Raji (cell line): ENCODE results near the gene SERINC2.

Experiments used
- POLR2A ChIP-seq: IDR thresholded peaks from 2 replicates; pipeline ENCODE4 v1.6.1; 2011; ENCODE audit warnings: low read depth, low read length, control low read depth; ENCODE audit not compliant: insufficient read depth

SERINC2 gene

GRCh38 chr1:31401241-31401640 lies 11.8 kb upstream of the SERINC2 start:
- no peak for TF ChIP-seq POLR2A

DNA sequence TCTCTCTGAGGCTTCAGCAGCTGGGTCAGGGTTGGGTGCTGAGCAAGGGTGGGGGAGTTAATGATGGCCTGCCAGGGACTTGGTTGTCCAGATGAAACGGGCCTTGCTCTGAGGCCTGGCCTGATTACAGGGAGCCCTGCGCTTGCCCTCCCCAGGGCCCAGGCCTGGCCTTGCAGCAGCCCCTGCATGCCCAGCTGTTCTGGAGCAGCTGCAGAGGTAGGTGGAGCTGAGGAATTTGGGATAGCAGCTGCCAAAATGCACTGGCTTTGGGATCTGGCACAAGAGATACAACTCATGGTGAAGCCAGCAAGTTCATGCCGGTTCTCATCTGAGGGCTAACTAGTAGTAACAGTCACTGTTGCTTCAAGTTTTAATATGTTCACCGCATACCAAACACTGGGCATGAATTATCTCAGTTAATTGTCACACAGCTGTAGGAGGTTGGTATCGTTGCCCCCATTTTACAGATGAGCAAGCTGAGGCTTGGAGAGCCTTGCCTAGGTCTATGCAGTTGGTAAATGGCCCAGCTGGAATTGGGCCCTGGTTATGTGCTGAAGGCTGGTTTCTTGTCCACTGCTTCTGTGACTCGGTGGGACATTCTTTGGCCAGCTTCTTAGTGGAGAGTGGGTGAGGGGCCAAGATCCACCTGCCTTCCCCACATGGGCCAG lies 7.3 kb upstream of the SERINC2 start:
- TF ChIP-seq POLR2A, result no peak

DNA sequence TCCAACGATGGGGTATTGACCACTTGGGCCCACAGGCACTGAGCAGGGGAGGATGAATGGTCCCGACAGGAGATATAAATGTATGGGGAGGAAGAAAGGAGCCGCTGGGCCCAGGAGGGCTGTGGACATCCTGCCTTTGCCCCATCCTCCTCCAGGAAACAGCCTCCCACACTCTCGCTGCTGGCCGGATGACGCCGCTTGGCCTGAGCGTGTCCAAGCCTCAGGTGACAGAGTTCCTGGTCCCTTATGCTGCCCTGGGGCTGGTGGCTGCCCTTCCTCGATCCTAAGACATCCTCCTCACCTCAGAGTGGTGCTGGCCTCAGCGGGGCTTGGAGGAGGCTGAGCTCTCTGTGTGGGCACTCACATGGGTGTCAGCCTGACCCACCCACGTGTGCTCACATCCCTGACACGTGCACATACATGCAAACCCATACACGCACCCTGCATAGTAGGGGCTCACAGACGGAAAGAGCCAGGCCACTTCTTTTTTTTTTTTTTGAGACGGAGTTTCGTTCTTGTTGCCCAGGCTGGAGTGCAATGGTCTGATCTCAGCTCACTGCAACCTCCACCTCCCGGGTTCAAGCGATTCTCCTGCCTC lies 5.9 kb upstream of the SERINC2 start:
- TF ChIP-seq POLR2A, result no peak

GRCh38 chr1:31408788-31409318 lies 4.2 kb upstream of the SERINC2 start:
- no peak for TF ChIP-seq POLR2A

DNA sequence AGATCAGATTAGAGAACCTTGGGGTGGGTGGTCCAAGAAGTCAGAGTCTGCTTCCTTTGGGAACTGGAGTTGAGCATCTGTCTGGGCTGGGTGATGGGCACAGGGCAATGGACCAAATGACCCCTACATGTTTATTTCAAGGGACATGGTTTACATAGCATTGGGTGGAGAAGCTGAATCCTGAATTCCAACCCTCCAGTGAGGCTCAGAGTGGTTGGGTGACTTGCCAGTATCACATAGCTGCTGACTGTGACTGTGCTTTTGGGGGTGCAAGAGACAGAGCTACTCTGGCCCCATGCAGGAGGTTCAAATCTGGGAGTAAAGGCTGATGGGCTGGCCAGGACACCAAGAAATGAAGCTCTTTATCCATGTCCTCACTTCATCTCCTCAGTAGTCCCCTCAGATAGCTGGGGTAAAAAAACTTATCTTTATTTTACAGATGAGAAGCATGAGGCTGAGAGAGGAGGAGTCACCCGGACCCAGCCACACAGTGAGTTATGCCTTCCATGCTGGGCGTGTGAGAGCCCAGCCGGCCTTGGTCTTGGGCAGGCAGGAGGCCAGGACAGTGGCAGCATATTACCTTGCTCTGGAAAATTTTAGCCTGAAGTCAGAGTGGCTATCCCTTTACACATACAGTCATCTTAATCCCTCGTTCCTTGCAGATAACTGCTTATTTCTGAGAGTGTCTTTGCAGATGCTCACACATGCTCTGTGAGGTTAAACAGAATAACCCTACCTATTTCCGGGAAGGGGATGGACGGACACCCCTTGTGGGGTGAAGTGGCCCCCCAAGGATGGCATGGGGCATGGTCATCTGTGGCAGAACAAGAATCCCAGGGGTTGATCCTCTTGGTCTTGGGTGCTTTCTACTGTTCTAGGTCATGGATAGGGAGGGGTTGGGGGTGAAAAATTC lies 2.8 kb upstream of the SERINC2 start:
- TF ChIP-seq POLR2A, result no peak

- TF ChIP-seq POLR2A, result no peak
Observed at GRCh38 chr1:31410871-31411270, 2.1 kb upstream of the SERINC2 start.

GRCh38 chr1:31412205-31412604 lies 808 bp upstream of the SERINC2 start:
- TF ChIP-seq POLR2A, result no peak

- TF ChIP-seq POLR2A, result no peak
Observed at GRCh38 chr1:31413405-31414001, 490 bp downstream of the SERINC2 start.

DNA sequence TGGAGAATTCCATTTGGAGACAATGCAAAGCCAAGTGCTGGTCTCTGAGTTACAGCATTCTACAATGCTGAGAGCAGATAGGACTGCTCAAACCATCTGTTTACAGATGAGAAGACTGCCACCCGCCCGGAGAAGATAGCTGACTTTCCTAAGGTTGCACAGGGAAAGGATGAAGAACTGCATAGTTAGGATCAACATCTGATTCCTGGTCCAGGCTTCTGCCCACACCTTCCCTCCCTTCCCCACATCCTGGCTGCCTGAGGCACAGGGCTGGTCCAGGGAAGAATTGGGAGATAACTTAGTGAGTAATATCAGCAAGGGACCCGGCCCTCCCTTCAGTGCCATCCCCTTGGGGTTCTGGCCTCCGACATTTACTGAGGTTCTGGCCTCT lies 2.0 kb downstream of the SERINC2 start:
- TF ChIP-seq POLR2A, result no peak

GRCh38 chr1:31415658-31416057 lies 2.6 kb downstream of the SERINC2 start:
- TF ChIP-seq POLR2A, result no peak

DNA sequence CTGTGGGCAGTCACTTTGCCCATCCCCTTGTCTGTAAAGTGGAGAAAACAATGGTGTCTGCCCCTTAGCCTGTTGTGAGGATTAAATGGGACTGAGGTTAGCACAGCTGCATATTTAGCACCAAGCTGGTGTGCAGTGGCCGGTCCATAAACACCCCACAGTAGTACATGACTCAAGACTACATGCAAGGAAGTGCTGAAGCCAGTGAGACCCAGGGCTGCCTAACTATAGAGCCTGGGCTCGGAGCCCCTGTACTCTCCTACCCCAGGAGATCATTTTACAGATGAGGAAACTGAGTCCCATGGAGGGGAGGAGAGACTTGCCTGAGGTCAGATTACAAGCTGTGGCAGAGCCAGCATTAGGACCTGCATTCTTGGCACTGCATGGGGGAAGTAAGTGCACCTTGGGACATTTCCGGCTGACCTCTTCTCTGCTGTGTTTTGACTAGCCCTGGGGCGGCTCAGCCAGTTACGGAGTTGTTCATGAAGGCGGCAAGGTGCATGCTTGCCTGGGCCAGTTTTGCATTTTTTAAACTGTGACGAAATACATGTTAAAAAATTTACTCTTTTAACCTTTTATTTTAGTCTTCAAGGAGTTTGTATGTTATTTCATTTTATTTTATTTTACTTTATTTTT lies 3.2 kb downstream of the SERINC2 start:
- no peak for TF ChIP-seq POLR2A

- TF ChIP-seq POLR2A, result no peak
Observed at GRCh38 chr1:31417148-31417547, 4.1 kb downstream of the SERINC2 start.

GRCh38 chr1:31418626-31419323 lies 5.8 kb downstream of the SERINC2 start:
- TF ChIP-seq POLR2A, result no peak

GRCh38 chr1:31420716-31421115 lies 7.7 kb downstream of the SERINC2 start:
- TF ChIP-seq POLR2A, result no peak
